Liver (tissue), 9 donors: ENCODE data around the gene CEP162. TPM values are rescaled to one million over a fixed set of nuclear protein-coding genes. Genes with fewer than 3 reads are reported as not detected.
"Not testable (repeated sequence)": the region's sequence is repeated elsewhere in the genome, so short reads cannot be mapped to it uniquely, and the experiment has no call there.

Experiments
- DNase-seq: peaks from one replicate; pipeline ENCODE4 v3.0.0-alpha.2; 2017; ENCODE audit warnings: low spot score
- H3K27ac ChIP-seq, 2 donors: one replicate each; pipeline ENCODE4 v1.7.0; 2013; ENCODE audit warnings: inconsistent platforms in 2 of 2, low read length in 2 of 2, control low read depth in 1 of 2, low read depth in 1 of 2, mild to moderate bottlenecking in 1 of 2
- H3K27me3 ChIP-seq, 4 donors: one replicate each; pipeline versions ENCODE4 v1.6.1 to v1.7.0; 2013; ENCODE audit warnings: low read length in 3 of 4, inconsistent platforms in 1 of 4, mild to moderate bottlenecking in 1 of 4, moderate library complexity in 1 of 4; ENCODE audit not compliant: control insufficient read depth in 4 of 4, insufficient read depth in 4 of 4
- H3K36me3 ChIP-seq, 4 donors: one replicate each; pipeline versions ENCODE4 v1.6.1 to v1.7.0; 2013; ENCODE audit warnings: low read length in 3 of 4, mild to moderate bottlenecking in 3 of 4, low read depth in 1 of 4, moderate library complexity in 1 of 4; ENCODE audit not compliant: control insufficient read depth in 4 of 4, insufficient read depth in 3 of 4
- H3K4me1 ChIP-seq, 4 donors: one replicate each; pipeline versions ENCODE4 v1.6.1 to v1.7.0; 2013; ENCODE audit warnings: low read length in 3 of 4, mild to moderate bottlenecking in 3 of 4, moderate library complexity in 1 of 4; ENCODE audit not compliant: control insufficient read depth in 4 of 4, insufficient read depth in 4 of 4
- H3K4me3 ChIP-seq, 3 donors: one replicate each; pipeline versions ENCODE4 v1.6.1 to v1.7.0; 2013; ENCODE audit warnings: low read length in 3 of 3, control low read depth in 1 of 3, low read depth in 1 of 3, mild to moderate bottlenecking in 1 of 3
- H3K9ac ChIP-seq, 2 donors: one replicate each; pipeline ENCODE4 v1.7.0; 2013; ENCODE audit warnings: low read length in 2 of 2, mild to moderate bottlenecking in 2 of 2, moderate library complexity in 2 of 2, control low read depth in 1 of 2, low read depth in 1 of 2
- H3K9me3 ChIP-seq, 4 donors: one replicate each; pipeline versions ENCODE4 v1.6.1 to v1.7.0; 2013; ENCODE audit warnings: low read length in 3 of 4; ENCODE audit not compliant: control insufficient read depth in 4 of 4
- EGR1 ChIP-seq, 2 donors: IDR thresholded peaks; 2 replicates each; pipeline ENCODE4 v1.6.1; 2016 to 2018; ENCODE audit warnings: antibody characterized with exemption in 2 of 2, low read depth in 2 of 2
- FOXA1 ChIP-seq: IDR thresholded peaks from 2 replicates; pipeline ENCODE4 v1.6.1; 2016; ENCODE audit warnings: antibody characterized with exemption
- FOXA2 ChIP-seq: IDR thresholded peaks from 2 replicates; pipeline ENCODE4 v1.6.1; 2016; ENCODE audit warnings: antibody characterized with exemption
- GABPA ChIP-seq, 2 donors: IDR thresholded peaks in 1 of 2; conservative IDR thresholded peaks in 1 of 2; 2 replicates each; pipeline ENCODE4 v1.6.1; 2016; ENCODE audit warnings: antibody characterized with exemption in 2 of 2, mild to moderate bottlenecking in 1 of 2, moderate library complexity in 1 of 2
- HNF4A ChIP-seq, 2 donors: conservative IDR thresholded peaks; 2 replicates each; pipeline ENCODE4 v1.6.1; 2016; ENCODE audit warnings: antibody characterized with exemption in 2 of 2, mild to moderate bottlenecking in 2 of 2
- HNF4G ChIP-seq: IDR thresholded peaks from 2 replicates; pipeline ENCODE4 v1.6.1; 2016; ENCODE audit warnings: antibody characterized with exemption
- JUND ChIP-seq, 2 donors: IDR thresholded peaks; 2 replicates each; pipeline ENCODE4 v1.6.1; 2016; ENCODE audit warnings: antibody characterized with exemption in 2 of 2
- NR2F2 ChIP-seq: IDR thresholded peaks from 2 replicates; pipeline ENCODE4 v1.6.1; 2016; ENCODE audit warnings: antibody characterized with exemption
- RAD21 ChIP-seq, 2 donors: IDR thresholded peaks; 2 replicates each; pipeline ENCODE4 v1.6.1; 2016; ENCODE audit warnings: antibody characterized with exemption in 2 of 2, mild to moderate bottlenecking in 2 of 2
- RXRA ChIP-seq, 2 donors: IDR thresholded peaks; 2 replicates each; pipeline ENCODE4 v1.6.1; 2017 to 2018; ENCODE audit warnings: antibody characterized with exemption in 2 of 2, mild to moderate bottlenecking in 1 of 2
- SP1 ChIP-seq: IDR thresholded peaks from 2 replicates; pipeline ENCODE4 v1.6.1; 2018; ENCODE audit warnings: antibody characterized with exemption, mild to moderate bottlenecking
- TAF1 ChIP-seq: conservative IDR thresholded peaks from 2 replicates; pipeline ENCODE4 v1.6.1; 2016; ENCODE audit warnings: antibody characterized with exemption, mild to moderate bottlenecking
- YY1 ChIP-seq: IDR thresholded peaks from 2 replicates; pipeline ENCODE4 v1.6.1; 2016; ENCODE audit warnings: antibody characterized with exemption, mild to moderate bottlenecking
- WGBS: extraction: QIAGEN DNeasy Blood & Tissue Kit; methylation state at CpG from one replicate; pipeline ENCODE4 v1.1.7; 2013; 5-methylcytosine and 5-hydroxymethylcytosine counted together
- polyA plus RNA-seq, 2 donors: library from polyadenylated mRNA; stranded (reverse) in 1 of 2; unstranded in 1 of 2; fragments of 200-250 nt in 1 of 2; fragments of >200 nt in 1 of 2; fragmentation: Nextera tagmentation in 1 of 2; extraction: Ambion mirVana in 1 of 2; gene quantifications; one replicate each; pipeline versions ENCODE4 v1.2.1 to v1.2.3, GENCODE V29; 2013 to 2015
- total RNA-seq, 2 donors: library from RNA; depleted of rRNA; stranded (reverse); fragments of >200 nt; gene quantifications; one replicate each; pipeline ENCODE4 v1.2.3, GENCODE V29; 2014
- TF ChIP-seq, protein P1 (sequence below): IDR thresholded peaks from 2 replicates; pipeline ENCODE4 v1.6.1; 2016; ENCODE audit warnings: antibody characterized with exemption
- TF ChIP-seq, protein P2 (sequence below): IDR thresholded peaks from 2 replicates; pipeline ENCODE4 v1.6.1; 2016; ENCODE audit warnings: antibody characterized with exemption
- TF ChIP-seq, protein P3 (sequence below): fragments of 150-350 bp; IDR thresholded peaks from 2 replicates; pipeline ENCODE4 v1.5.1; 2017; ENCODE audit warnings: improper control_type of control experiment, low read depth, low read length; ENCODE audit not compliant: missing input control
- TF ChIP-seq, protein P4 (sequence below): IDR thresholded peaks from 2 replicates; pipeline ENCODE4 v1.6.1; 2016; ENCODE audit warnings: antibody characterized with exemption
- TF ChIP-seq, protein P5 (sequence below): IDR thresholded peaks from 2 replicates; pipeline ENCODE4 v1.6.1; 2016; ENCODE audit warnings: antibody characterized with exemption, mild to moderate bottlenecking
- donor health status: healthy.
- donor health status: healthy.
- donor health status: healthy.
- donor health status: healthy.
- donor health status: healthy.

The CEP162 gene
- total and polyA plus RNA-seq, 4 donors: 0.87 to 4.4 (median 2.6) TPM

DNA sequence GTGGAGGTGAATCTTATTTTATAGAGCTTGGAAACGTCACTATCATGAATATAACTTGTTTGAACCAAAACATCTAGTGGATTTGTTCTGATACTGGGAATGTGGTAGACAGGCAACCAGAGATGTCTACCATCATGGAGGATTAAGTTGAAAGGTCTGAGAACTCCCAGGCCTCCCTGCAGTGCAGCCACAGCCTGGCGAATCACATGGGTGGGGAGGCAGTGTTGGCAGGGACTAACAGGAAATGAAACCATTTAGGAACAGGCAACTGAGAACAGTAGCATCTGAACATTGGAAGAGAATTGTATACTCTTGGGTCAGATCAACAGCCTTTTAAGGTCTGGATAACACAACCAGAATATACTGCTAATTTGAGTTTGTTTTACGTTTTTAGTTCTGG is 22.3 kb upstream of the CEP162 start:
- 71% methylated on average over 3 of the region's 3 CpGs for WGBS
- H3K9ac ChIP-seq: no peak overlapping the region
- TF ChIP-seq JUND (IDR thresholded peaks at IDR 0.05) (no peak), YY1 (no peak), SP1 (no peak), GABPA (IDR thresholded peaks at IDR 0.05 in 1 of 2, conservative IDR thresholded peaks at IDR 0.05 in 1 of 2) (no peak), FOXA1 (no peak), FOXA2 (no peak), EGR1 (IDR thresholded peaks at IDR 0.05; ENCODE audit: low read depth in 2 of 2) (no peak), TAF1 (no peak), RAD21 (IDR thresholded peaks at IDR 0.05) (no peak), RXRA (IDR thresholded peaks at IDR 0.05) (no peak), HNF4G (no peak), HNF4A (conservative IDR thresholded peaks at IDR 0.05) (no peak), NR2F2 (no peak)
- TF ChIP-seq, protein P1, sequence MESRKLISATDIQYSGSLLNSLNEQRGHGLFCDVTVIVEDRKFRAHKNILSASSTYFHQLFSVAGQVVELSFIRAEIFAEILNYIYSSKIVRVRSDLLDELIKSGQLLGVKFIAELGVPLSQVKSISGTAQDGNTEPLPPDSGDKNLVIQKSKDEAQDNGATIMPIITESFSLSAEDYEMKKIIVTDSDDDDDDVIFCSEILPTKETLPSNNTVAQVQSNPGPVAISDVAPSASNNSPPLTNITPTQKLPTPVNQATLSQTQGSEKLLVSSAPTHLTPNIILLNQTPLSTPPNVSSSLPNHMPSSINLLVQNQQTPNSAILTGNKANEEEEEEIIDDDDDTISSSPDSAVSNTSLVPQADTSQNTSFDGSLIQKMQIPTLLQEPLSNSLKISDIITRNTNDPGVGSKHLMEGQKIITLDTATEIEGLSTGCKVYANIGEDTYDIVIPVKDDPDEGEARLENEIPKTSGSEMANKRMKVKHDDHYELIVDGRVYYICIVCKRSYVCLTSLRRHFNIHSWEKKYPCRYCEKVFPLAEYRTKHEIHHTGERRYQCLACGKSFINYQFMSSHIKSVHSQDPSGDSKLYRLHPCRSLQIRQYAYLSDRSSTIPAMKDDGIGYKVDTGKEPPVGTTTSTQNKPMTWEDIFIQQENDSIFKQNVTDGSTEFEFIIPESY: no peak
- TF ChIP-seq, protein P2, sequence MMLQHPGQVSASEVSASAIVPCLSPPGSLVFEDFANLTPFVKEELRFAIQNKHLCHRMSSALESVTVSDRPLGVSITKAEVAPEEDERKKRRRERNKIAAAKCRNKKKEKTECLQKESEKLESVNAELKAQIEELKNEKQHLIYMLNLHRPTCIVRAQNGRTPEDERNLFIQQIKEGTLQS: no peak
- TF ChIP-seq, protein P3, sequence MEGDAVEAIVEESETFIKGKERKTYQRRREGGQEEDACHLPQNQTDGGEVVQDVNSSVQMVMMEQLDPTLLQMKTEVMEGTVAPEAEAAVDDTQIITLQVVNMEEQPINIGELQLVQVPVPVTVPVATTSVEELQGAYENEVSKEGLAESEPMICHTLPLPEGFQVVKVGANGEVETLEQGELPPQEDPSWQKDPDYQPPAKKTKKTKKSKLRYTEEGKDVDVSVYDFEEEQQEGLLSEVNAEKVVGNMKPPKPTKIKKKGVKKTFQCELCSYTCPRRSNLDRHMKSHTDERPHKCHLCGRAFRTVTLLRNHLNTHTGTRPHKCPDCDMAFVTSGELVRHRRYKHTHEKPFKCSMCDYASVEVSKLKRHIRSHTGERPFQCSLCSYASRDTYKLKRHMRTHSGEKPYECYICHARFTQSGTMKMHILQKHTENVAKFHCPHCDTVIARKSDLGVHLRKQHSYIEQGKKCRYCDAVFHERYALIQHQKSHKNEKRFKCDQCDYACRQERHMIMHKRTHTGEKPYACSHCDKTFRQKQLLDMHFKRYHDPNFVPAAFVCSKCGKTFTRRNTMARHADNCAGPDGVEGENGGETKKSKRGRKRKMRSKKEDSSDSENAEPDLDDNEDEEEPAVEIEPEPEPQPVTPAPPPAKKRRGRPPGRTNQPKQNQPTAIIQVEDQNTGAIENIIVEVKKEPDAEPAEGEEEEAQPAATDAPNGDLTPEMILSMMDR: no peak
- TF ChIP-seq, protein P4, sequence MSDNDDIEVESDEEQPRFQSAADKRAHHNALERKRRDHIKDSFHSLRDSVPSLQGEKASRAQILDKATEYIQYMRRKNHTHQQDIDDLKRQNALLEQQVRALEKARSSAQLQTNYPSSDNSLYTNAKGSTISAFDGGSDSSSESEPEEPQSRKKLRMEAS: no peak
- TF ChIP-seq, protein P5, sequence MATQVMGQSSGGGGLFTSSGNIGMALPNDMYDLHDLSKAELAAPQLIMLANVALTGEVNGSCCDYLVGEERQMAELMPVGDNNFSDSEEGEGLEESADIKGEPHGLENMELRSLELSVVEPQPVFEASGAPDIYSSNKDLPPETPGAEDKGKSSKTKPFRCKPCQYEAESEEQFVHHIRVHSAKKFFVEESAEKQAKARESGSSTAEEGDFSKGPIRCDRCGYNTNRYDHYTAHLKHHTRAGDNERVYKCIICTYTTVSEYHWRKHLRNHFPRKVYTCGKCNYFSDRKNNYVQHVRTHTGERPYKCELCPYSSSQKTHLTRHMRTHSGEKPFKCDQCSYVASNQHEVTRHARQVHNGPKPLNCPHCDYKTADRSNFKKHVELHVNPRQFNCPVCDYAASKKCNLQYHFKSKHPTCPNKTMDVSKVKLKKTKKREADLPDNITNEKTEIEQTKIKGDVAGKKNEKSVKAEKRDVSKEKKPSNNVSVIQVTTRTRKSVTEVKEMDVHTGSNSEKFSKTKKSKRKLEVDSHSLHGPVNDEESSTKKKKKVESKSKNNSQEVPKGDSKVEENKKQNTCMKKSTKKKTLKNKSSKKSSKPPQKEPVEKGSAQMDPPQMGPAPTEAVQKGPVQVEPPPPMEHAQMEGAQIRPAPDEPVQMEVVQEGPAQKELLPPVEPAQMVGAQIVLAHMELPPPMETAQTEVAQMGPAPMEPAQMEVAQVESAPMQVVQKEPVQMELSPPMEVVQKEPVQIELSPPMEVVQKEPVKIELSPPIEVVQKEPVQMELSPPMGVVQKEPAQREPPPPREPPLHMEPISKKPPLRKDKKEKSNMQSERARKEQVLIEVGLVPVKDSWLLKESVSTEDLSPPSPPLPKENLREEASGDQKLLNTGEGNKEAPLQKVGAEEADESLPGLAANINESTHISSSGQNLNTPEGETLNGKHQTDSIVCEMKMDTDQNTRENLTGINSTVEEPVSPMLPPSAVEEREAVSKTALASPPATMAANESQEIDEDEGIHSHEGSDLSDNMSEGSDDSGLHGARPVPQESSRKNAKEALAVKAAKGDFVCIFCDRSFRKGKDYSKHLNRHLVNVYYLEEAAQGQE: no peak
- no peak overlapping the region for H3K27ac ChIP-seq
- no peaks in the 10 kb centered on the region for H3K36me3 ChIP-seq
- no peaks in the 10 kb centered on the region for H3K9me3 ChIP-seq
- no peaks in the 10 kb centered on the region for H3K27me3 ChIP-seq
- H3K4me1 ChIP-seq: peaks cover 0 to 15% (median 8%) of the 10 kb centered on the region in 4 donors
- H3K4me3 ChIP-seq: no peak overlapping the region
- DNase-seq: no peak

DNA sequence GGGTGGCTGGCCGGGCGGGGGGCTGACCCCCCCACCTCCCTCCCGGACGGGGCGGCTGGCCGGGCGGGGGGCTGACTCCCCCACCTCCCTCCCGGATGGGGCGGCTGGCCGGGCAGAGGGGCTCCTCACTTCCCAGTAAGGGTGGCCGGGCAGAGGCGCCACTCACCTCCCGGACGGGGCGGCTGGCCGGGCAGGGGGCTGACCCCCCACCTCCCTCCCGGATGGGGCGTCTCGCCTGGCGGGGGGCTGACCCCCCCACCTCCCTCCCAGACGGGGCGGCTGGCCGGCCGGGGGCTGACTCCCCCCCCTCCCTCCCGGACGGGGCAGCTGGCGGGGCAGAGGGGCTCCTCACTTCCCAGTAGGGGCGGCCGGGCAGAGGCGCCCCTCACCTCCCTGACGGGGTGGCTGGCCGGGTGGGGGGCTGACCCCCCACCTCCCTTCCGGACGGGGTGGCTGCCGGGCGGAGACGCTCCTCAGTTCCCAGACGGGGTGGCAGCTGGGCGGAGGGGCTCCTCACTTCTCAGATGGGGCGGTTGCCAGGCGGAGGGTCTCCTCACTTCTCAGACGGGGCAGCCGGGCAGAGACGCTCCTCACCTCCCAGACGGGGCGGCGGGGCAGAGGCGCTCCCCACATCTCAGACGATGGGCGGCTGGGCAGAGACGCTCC is 17.1 kb upstream of the CEP162 start:
- not testable (repeated sequence) for H3K9me3 ChIP-seq, H3K4me1 ChIP-seq, H3K36me3 ChIP-seq, H3K9ac ChIP-seq, DNase-seq, H3K27ac ChIP-seq, H3K27me3 ChIP-seq, H3K4me3 ChIP-seq
- WGBS: 93% methylated on average over 50 of the region's 51 CpGs
